DMS53 treated with DMSO at 0.1 percent for 48 hours (cell line): Measurements from ENCODE around the gene EXOC4.
"Not testable (repeated sequence)": the region's sequence is repeated elsewhere in the genome, so short reads cannot be mapped to it uniquely, and the experiment has no call there.

Source experiments
- DNase-seq: peaks from one replicate; lab custom pipeline; 2025; ENCODE audit not compliant: unreplicated experiment; lab: John Stamatoyannopoulos, UW

Gene EXOC4

GRCh38 chr7:133611955-133612354 is 359.1 kb downstream of the EXOC4 start:
- no peak for DNase-seq

GRCh38 chr7:133613250-133613790 is 360.4 kb downstream of the EXOC4 start:
- no peak for DNase-seq

GRCh38 chr7:133614251-133614650 is 361.4 kb downstream of the EXOC4 start:
- DNase-seq: no peak

GRCh38 chr7:133618970-133619369 is 366.1 kb downstream of the EXOC4 start:
- no peak for DNase-seq

- DNase-seq: no peak
Measured at GRCh38 chr7:133619491-133619890, 366.6 kb downstream of the EXOC4 start.

GRCh38 chr7:133623721-133624120 is 370.8 kb downstream of the EXOC4 start:
- no peak for DNase-seq

GRCh38 chr7:133625046-133625445 is 372.2 kb downstream of the EXOC4 start:
- no peak for DNase-seq

GRCh38 chr7:133629701-133630100 is 376.8 kb downstream of the EXOC4 start:
- DNase-seq: no peak

GRCh38 chr7:133633055-133633454 is 380.2 kb downstream of the EXOC4 start:
- DNase-seq: peak; percentile 54

- no peak for DNase-seq
Measured at GRCh38 chr7:133635541-133635940, 382.7 kb downstream of the EXOC4 start.

GRCh38 chr7:133638857-133639256 is 386.0 kb downstream of the EXOC4 start:
- no peak for DNase-seq

- no peak for DNase-seq
Measured at GRCh38 chr7:133641436-133641835, 388.6 kb downstream of the EXOC4 start.

GRCh38 chr7:133642907-133643306 is 390.0 kb downstream of the EXOC4 start:
- no peak for DNase-seq

GRCh38 chr7:133643652-133644051 is 390.8 kb downstream of the EXOC4 start:
- not testable (repeated sequence) for DNase-seq

GRCh38 chr7:133645884-133646391 is 393.1 kb downstream of the EXOC4 start:
- DNase-seq: no peak

GRCh38 chr7:133646472-133647315 is 393.8 kb downstream of the EXOC4 start:
- no peak for DNase-seq

GRCh38 chr7:133649593-133649992 is 396.7 kb downstream of the EXOC4 start:
- no peak for DNase-seq

- DNase-seq: no peak
Measured at GRCh38 chr7:133650069-133650468, 397.2 kb downstream of the EXOC4 start.

- no peak for DNase-seq
Measured at GRCh38 chr7:133650487-133651300, 397.8 kb downstream of the EXOC4 start.

- no peak for DNase-seq
Measured at GRCh38 chr7:133652547-133652946, 399.7 kb downstream of the EXOC4 start.

GRCh38 chr7:133654547-133654946 is 401.7 kb downstream of the EXOC4 start:
- no peak for DNase-seq

GRCh38 chr7:133662276-133662675 is 409.4 kb downstream of the EXOC4 start:
- DNase-seq: no peak
